NOMO-1 treated with DMSO at 0.1 percent for 48 hours (cell line): ENCODE data around the gene ALAD.
A peak's percentile ranks its signal among the peaks of the same experiment; 100 is the strongest.

ENCODE experiments used
- DNase-seq: peaks from one replicate; lab custom pipeline; 2025; ENCODE audit not compliant: unreplicated experiment; lab: John Stamatoyannopoulos, UW

ALAD gene

GRCh38 chr9:113375057-113376023 lies 25.7 kb downstream of the ALAD start:
- DNase-seq, result no peak

DNA sequence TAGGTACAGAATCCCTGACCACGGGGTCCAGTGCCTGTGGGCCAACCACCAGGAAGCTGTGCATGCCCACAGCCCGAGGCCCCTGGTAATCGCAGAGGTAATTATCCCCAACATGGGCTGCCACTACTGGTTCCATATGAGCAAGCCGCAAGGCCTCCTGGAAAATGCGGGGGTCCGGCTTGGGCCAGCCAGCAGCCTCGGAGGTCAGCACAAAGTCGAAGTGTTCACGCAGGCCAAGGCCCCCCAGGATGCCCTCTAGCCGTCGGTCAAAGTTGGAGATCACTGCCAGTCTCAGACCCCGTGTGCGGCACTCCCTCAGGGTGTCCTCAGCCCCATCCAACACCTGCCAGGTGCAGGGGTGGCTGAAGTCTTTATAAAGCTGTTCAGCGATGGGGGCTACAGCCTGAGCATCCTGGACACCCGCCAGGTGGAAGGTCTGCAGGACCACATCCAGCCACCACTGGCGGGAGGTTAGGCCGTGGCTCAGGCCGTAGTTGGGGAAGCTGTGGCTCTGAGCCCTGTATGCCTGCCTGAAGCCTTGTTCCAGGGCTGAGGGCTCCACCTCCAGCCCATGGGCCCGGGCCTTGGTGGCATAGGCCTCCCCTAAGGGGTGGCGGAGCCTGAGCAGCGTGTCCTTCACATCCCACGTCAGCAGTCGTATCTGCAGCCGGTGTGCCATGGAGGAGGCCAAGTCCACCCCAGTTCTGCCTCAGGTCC lies 27.2 kb downstream of the ALAD start:
- DNase-seq, result no peak

DNA sequence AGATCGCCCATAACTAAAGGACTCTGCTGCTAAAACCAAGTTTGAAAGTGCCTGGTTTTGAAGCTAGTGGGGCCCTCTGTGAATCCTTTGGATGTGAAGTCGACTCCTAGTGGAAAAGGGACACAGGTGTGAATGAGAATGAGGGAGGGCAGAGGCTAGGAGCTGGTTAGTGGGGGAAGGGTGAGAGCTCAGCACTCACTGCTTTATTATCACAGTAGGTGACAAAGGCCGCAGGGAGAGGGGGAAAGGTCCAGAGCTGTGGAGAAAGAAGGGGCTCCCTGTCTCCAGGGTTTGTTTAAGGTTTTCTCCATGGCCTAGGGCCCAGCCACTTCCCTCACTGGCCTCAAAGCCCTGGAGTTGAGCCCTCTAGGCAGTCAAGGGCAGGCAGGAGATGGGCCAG lies 27.8 kb downstream of the ALAD start:
- no peak for DNase-seq

DNA sequence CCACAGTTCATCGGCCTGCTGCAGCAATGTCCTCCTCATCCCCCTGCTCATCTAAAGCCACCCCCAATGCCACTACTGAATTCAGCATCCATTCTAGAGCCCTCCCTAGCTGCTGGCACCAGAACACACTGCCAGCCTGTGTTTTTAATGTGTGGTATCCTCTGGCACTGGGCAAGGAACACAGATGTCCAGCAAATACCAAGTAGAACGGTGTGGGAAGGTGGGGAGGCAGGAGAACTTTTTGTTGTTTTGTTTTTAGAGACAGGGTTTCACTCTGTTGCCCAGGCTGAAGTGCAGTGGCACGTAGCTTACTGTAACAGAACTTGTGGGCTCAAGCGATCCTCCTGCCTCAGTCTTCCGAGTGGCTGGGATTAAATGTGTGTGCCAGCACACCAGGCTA lies 29.0 kb downstream of the ALAD start:
- no peak for DNase-seq

GRCh38 chr9:113370806-113371325 lies 30.2 kb downstream of the ALAD start:
- no peak for DNase-seq

GRCh38 chr9:113369855-113370140 lies 31.3 kb downstream of the ALAD start:
- DNase-seq, result no peak

DNA sequence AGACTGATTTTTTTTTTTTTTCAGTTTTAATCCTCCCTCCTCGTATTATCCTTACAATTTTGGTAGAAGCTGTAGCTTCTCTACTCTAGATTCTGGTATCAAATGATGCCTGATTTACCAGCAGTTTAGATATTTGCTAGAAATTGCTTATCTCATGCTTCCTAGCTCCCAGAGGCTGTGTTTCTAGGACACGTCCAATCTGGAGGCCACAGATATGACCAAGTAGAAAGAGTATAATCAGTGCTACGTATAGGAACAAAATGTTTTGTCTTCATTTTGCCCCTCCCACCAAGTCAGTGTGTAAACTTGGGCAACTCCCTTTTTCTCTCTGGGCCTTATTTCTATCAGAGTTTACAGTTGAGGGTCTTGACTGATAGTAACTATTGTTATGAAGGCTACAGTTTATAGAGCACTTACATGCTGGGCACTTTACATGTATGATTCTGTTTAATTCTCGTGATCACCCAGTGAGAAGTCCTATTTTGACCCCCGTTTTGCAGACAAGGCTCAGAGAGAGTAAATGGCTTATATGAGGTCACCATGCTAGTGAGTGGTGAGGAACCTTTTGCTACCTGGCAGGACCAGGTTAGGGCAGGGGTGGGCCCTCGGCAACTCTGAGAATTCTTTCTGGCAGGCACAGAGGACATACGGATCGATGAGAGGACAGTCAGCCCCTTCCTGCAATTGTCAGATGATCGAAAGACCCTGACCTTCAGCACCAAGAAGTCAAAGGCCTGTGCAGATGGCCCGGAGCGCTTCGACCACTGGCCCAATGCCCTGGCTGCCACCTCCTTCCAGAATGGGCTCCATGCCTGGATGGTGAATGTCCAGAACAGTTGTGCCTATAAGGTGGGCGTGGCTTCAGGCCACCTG lies 31.9 kb downstream of the ALAD start:
- DNase-seq, result no peak

- no peak for DNase-seq
These were observed 32.6 kb downstream of the ALAD start for GRCh38 chr9:113368348-113368981.

DNA sequence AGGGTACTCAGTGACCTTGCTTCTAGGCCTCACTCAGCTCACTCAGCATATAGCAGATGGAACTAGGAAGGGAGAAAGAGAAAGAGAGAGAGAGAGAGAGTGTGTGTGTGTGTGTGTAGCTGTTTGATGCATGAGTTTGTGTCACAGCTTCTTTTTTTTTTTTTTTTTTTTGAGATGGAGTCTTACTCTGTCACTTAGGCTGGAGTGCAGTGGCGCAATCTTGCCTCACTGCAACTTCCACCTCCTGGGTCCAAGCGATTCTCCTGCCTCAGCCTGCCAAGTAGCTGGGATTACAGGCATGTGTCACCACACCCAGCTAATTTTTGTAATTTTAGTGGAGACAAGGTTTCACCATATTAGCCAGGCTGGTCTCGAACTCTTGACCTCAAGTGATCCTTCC lies 35.4 kb downstream of the ALAD start:
- peak; percentile 40 for DNase-seq

DNA sequence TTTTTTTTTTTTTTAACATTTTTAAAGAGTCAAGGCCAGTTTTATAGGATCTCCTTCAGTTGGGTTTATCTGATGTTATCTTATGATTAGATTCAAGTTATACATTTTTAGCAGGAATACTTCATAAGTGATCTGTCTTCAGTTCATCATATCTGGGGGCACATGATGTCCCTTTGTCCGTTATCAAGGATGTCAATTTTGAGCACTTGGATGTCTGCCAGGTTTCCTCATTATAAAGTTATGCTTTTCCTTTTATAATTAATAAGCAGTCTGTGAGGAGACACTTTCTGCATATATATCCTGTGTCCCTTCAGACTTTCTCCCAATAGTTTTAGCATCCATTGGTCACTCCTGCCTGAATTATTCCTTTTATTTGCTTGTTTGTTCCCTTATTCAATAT lies 36.1 kb downstream of the ALAD start:
- no peak for DNase-seq

GRCh38 chr9:113363336-113363735 lies 37.7 kb downstream of the ALAD start:
- DNase-seq, result no peak

GRCh38 chr9:113361304-113362018 lies 39.6 kb downstream of the ALAD start:
- no peak for DNase-seq

- DNase-seq, result no peak
These were observed 40.7 kb downstream of the ALAD start for GRCh38 chr9:113360242-113360842.

- no peak for DNase-seq
These were observed 41.7 kb downstream of the ALAD start for GRCh38 chr9:113359385-113359784.

DNA sequence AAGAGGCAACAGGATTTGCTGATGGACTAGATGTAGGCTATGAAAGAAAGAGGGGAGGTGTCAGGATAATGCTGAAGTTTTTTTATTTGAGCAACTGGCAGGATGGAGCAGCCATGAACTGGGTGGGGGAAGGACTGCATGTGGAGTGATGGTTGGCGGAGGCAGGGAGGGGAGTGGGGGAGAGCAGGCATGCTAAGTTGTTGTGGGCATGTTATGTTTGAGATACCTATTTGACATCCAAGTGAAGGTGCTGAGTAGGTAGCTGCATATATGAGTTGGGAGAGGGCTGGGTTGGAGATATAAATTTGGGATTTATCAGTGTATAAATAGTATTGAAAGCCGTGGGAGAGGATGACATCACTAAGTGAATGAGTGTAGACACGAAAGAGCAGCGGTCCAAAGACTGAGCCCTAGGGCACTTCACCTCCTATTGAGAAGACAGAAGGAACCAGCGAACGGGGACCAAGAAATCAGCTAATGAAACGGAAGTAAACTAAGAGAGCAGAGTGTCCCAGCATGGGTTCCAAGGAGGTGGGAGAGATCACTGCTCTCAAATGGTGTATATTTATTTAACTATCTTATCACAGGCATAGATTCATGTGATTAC lies 44.3 kb downstream of the ALAD start:
- DNase-seq, result no peak

DNA sequence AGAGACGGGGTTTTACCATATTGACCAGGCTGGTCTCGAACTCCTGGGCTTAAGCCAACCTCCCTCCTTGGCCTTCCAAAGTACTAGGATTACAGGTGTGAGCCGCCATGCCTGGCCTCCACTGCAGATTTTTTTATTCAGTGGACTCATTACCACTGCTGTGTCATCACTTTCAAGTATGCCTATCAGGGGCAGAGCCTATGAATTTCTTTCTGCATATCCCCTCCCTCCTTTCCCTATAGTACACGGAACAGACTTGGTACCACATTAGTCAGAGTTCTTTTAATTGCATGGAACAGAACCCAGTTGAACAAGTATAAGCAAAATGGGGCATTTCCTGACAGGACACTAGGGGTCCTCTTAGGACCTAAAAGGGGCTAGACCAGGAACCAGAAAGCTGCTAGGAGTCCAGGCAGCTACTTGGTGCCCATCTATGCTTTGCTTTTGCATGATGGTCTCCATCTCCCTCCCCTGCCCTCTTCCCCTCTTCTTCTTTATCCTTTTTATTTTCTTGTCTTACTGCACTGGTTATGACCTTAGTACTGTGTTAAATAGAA lies 46.0 kb downstream of the ALAD start:
- no peak for DNase-seq

- DNase-seq, result peak; percentile 9
These were observed 48.7 kb downstream of the ALAD start for GRCh38 chr9:113352411-113352810.

- DNase-seq, result no peak
These were observed 49.1 kb downstream of the ALAD start for GRCh38 chr9:113352006-113352405.

GRCh38 chr9:113350937-113351336 lies 50.1 kb downstream of the ALAD start:
- peak; percentile 84 for DNase-seq
